Measurements from ENCODE around the gene EHBP1.

The EHBP1 gene

GRCh38 chr2:62793213-62793612 lies 87.7 kb downstream of the EHBP1 start:
- H3K4me2 ChIP-seq (ENCODE audit: low read length): no peak overlapping the region
- DNase-seq: no peak

GRCh38 chr2:62794791-62795190 lies 89.3 kb downstream of the EHBP1 start:
- H3K18ac ChIP-seq (ENCODE audit: low read length): no peak overlapping the region
- no peak overlapping the region for H3K4me2 ChIP-seq (ENCODE audit: low read length)
- H3K4me1 ChIP-seq (ENCODE audit: control insufficient read depth in 1 of 2, insufficient read depth in 2 of 2, low read length in 2 of 2): no peaks in the 10 kb centered on the region
- no peaks in the 10 kb centered on the region for H3K27me3 ChIP-seq (ENCODE audit: insufficient read depth, low read length)
- H3K23ac ChIP-seq (ENCODE audit: low read length): no peak overlapping the region
- H2BK5ac ChIP-seq (ENCODE audit: low read depth, low read length, poor library complexity): no peak overlapping the region
- no peak overlapping the region for H2BK12ac ChIP-seq (ENCODE audit: low read length)
- no peak overlapping the region for H2AK5ac ChIP-seq (ENCODE audit: low read length)
- no peak overlapping the region for H4K8ac ChIP-seq (ENCODE audit: low read depth, low read length)
- H3K9ac ChIP-seq (ENCODE audit: low read length): no peak overlapping the region
- no peak for DNase-seq
- H3K36me3 ChIP-seq (ENCODE audit: control insufficient read depth in 1 of 2, insufficient read depth in 2 of 2, low read length in 2 of 2): no peaks in the 10 kb centered on the region
- H4K12ac ChIP-seq (ENCODE audit: low read depth, low read length): no peak overlapping the region
- H2AFZ ChIP-seq (ENCODE audit: insufficient read depth, low read length, poor library complexity): no peak overlapping the region
- no peak overlapping the region for H3K27ac ChIP-seq (ENCODE audit: low read depth, low read length)
- no peak overlapping the region for H2BK120ac ChIP-seq (ENCODE audit: insufficient read depth, low read length, poor library complexity)
- no peak overlapping the region for H3K4me3 ChIP-seq (ENCODE audit: low read depth, low read length)
- H3K14ac ChIP-seq (ENCODE audit: low read length): no peak overlapping the region
- no peak overlapping the region for H3K4ac ChIP-seq (ENCODE audit: low read depth, low read length)
- no peaks in the 10 kb centered on the region for H3K9me3 ChIP-seq (ENCODE audit: insufficient read depth, low read depth, low read length)
- no peak overlapping the region for H4K91ac ChIP-seq (ENCODE audit: low read depth, low read length)
- no peaks in the 10 kb centered on the region for H3K79me1 ChIP-seq (ENCODE audit: low read length)
- no peaks in the 10 kb centered on the region for H3K79me2 ChIP-seq (ENCODE audit: control insufficient read depth, insufficient read depth, low read length, poor library complexity)
- WGBS (ENCODE audit: extremely low coverage, insufficient coverage, insufficient read length): no CpG with 5 or more reads among the region's 2 CpGs

More at GRCh38 chr2:62793213-62793612, 87.7 kb downstream of the EHBP1 start:
- no peak overlapping the region for H3K4me3 ChIP-seq (ENCODE audit: low read depth, low read length)
- no peak overlapping the region for H4K91ac ChIP-seq (ENCODE audit: low read depth, low read length)
- no peak overlapping the region for H3K4ac ChIP-seq (ENCODE audit: low read depth, low read length)
- no peak overlapping the region for H2BK5ac ChIP-seq (ENCODE audit: low read depth, low read length, poor library complexity)
- H3K27me3 ChIP-seq (ENCODE audit: insufficient read depth, low read length): no peaks in the 10 kb centered on the region
- H4K12ac ChIP-seq (ENCODE audit: low read depth, low read length): no peak overlapping the region
- H3K14ac ChIP-seq (ENCODE audit: low read length): no peak overlapping the region
- no peaks in the 10 kb centered on the region for H3K79me2 ChIP-seq (ENCODE audit: control insufficient read depth, insufficient read depth, low read length, poor library complexity)
- no peak overlapping the region for H3K18ac ChIP-seq (ENCODE audit: low read length)
- H3K79me1 ChIP-seq (ENCODE audit: low read length): no peaks in the 10 kb centered on the region
- H3K9ac ChIP-seq (ENCODE audit: low read length): no peak overlapping the region
- H3K36me3 ChIP-seq (ENCODE audit: control insufficient read depth in 1 of 2, insufficient read depth in 2 of 2, low read length in 2 of 2): no peaks in the 10 kb centered on the region
- H4K8ac ChIP-seq (ENCODE audit: low read depth, low read length): no peak overlapping the region
- H2AFZ ChIP-seq (ENCODE audit: insufficient read depth, low read length, poor library complexity): no peak overlapping the region
- no CpG with 5 or more reads among the region's 2 CpGs for WGBS (ENCODE audit: extremely low coverage, insufficient coverage, insufficient read length)
- H2BK120ac ChIP-seq (ENCODE audit: insufficient read depth, low read length, poor library complexity): no peak overlapping the region
- no peaks in the 10 kb centered on the region for H3K9me3 ChIP-seq (ENCODE audit: insufficient read depth, low read depth, low read length)
- no peak overlapping the region for H2BK12ac ChIP-seq (ENCODE audit: low read length)
- no peak overlapping the region for H3K27ac ChIP-seq (ENCODE audit: low read depth, low read length)
- no peak overlapping the region for H3K23ac ChIP-seq (ENCODE audit: low read length)
- no peak overlapping the region for H2AK5ac ChIP-seq (ENCODE audit: low read length)
- H3K4me1 ChIP-seq (ENCODE audit: control insufficient read depth in 1 of 2, insufficient read depth in 2 of 2, low read length in 2 of 2): no peaks in the 10 kb centered on the region

- H3K79me2 ChIP-seq (ENCODE audit: control insufficient read depth, insufficient read depth, low read length, poor library complexity): no peaks in the 10 kb centered on the region
- H3K9ac ChIP-seq (ENCODE audit: low read length): no peak overlapping the region
- no peak overlapping the region for H3K4me2 ChIP-seq (ENCODE audit: low read length)
These were observed 89.8 kb downstream of the EHBP1 start for GRCh38 chr2:62795341-62795740.

GRCh38 chr2:62797107-62797506 lies 91.6 kb downstream of the EHBP1 start:
- no CpG with 5 or more reads among the region's 2 CpGs for WGBS (ENCODE audit: extremely low coverage, insufficient coverage, insufficient read length)

More at GRCh38 chr2:62795341-62795740, 89.8 kb downstream of the EHBP1 start:
- Histone ChIP-seq H2BK120ac (ENCODE audit: insufficient read depth, low read length, poor library complexity) (no peak overlapping the region), H2BK12ac (ENCODE audit: low read length) (no peak overlapping the region), H3K27me3 (ENCODE audit: insufficient read depth, low read length) (no peaks in the 10 kb centered on the region), H3K23ac (ENCODE audit: low read length) (no peak overlapping the region), H4K8ac (ENCODE audit: low read depth, low read length) (no peak overlapping the region), H3K14ac (ENCODE audit: low read length) (no peak overlapping the region), H3K79me1 (ENCODE audit: low read length) (no peaks in the 10 kb centered on the region), H3K4ac (ENCODE audit: low read depth, low read length) (no peak overlapping the region), H4K91ac (ENCODE audit: low read depth, low read length) (no peak overlapping the region), H2AFZ (ENCODE audit: insufficient read depth, low read length, poor library complexity) (no peak overlapping the region), H3K4me1 (ENCODE audit: control insufficient read depth in 1 of 2, insufficient read depth in 2 of 2, low read length in 2 of 2) (no peaks in the 10 kb centered on the region), H3K9me3 (ENCODE audit: insufficient read depth, low read depth, low read length) (no peaks in the 10 kb centered on the region), H3K27ac (ENCODE audit: low read depth, low read length) (no peak overlapping the region), H4K12ac (ENCODE audit: low read depth, low read length) (no peak overlapping the region), H2AK5ac (ENCODE audit: low read length) (no peak overlapping the region), H2BK5ac (ENCODE audit: low read depth, low read length, poor library complexity) (no peak overlapping the region), H3K4me3 (ENCODE audit: low read depth, low read length) (no peak overlapping the region), H3K36me3 (ENCODE audit: control insufficient read depth in 1 of 2, insufficient read depth in 2 of 2, low read length in 2 of 2) (no peaks in the 10 kb centered on the region), H3K18ac (ENCODE audit: low read length) (no peak overlapping the region)
- no peak for DNase-seq

More at GRCh38 chr2:62797107-62797506, 91.6 kb downstream of the EHBP1 start:
- no peak for DNase-seq
- H3K23ac ChIP-seq (ENCODE audit: low read length): no peak overlapping the region
- no peak overlapping the region for H2AK5ac ChIP-seq (ENCODE audit: low read length)
- H3K79me1 ChIP-seq (ENCODE audit: low read length): no peaks in the 10 kb centered on the region
- H3K36me3 ChIP-seq (ENCODE audit: control insufficient read depth in 1 of 2, insufficient read depth in 2 of 2, low read length in 2 of 2): no peaks in the 10 kb centered on the region
- no peaks in the 10 kb centered on the region for H3K79me2 ChIP-seq (ENCODE audit: control insufficient read depth, insufficient read depth, low read length, poor library complexity)
- H2BK12ac ChIP-seq (ENCODE audit: low read length): no peak overlapping the region
- H2BK5ac ChIP-seq (ENCODE audit: low read depth, low read length, poor library complexity): no peak overlapping the region
- H2BK120ac ChIP-seq (ENCODE audit: insufficient read depth, low read length, poor library complexity): no peak overlapping the region
- H4K91ac ChIP-seq (ENCODE audit: low read depth, low read length): no peak overlapping the region
- no peak overlapping the region for H3K4ac ChIP-seq (ENCODE audit: low read depth, low read length)
- no peak overlapping the region for H3K4me3 ChIP-seq (ENCODE audit: low read depth, low read length)
- no peak overlapping the region for H3K18ac ChIP-seq (ENCODE audit: low read length)
- no peak overlapping the region for H4K8ac ChIP-seq (ENCODE audit: low read depth, low read length)
- H3K4me1 ChIP-seq (ENCODE audit: control insufficient read depth in 1 of 2, insufficient read depth in 2 of 2, low read length in 2 of 2): no peaks in the 10 kb centered on the region
- H3K27ac ChIP-seq (ENCODE audit: low read depth, low read length): no peak overlapping the region
- no peak overlapping the region for H2AFZ ChIP-seq (ENCODE audit: insufficient read depth, low read length, poor library complexity)
- H3K27me3 ChIP-seq (ENCODE audit: insufficient read depth, low read length): no peaks in the 10 kb centered on the region
- no peak overlapping the region for H3K4me2 ChIP-seq (ENCODE audit: low read length)
- H3K9ac ChIP-seq (ENCODE audit: low read length): no peak overlapping the region
- H3K9me3 ChIP-seq (ENCODE audit: insufficient read depth, low read depth, low read length): no peaks in the 10 kb centered on the region
- H4K12ac ChIP-seq (ENCODE audit: low read depth, low read length): no peak overlapping the region
- no peak overlapping the region for H3K14ac ChIP-seq (ENCODE audit: low read length)
